ENCODE data around the gene PRRG1. TPM values are rescaled to one million over a fixed set of nuclear protein-coding genes. Genes with fewer than 3 reads are reported as not detected.
"Not testable (repeated sequence)": the region's sequence is repeated elsewhere in the genome, so short reads cannot be mapped to it uniquely, and the experiment has no call there.

The PRRG1 gene
- total RNA-seq, 1 donor from 2014 or later = 11.0 TPM

DNA sequence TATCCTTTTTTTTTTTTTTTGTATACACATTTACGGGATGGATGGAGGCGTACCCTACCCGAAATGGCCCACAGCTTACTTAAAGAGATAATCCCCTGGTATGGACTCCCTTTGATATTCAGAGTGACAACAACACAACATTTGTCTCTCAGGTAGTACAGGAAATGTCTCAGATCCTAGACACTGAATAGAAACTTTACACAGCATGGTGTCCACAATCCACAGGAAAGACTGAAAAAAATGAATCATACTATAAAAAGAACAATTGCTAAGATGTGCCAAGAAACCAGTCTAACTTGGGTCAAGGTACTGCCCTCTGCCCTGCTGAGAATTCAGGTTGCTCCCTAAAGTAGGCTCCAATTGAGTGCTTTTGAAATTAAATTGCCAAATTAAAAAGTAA lies 121.5 kb downstream of the PRRG1 start:
- no peak for DNase-seq (ENCODE audit: low spot score)

DNA sequence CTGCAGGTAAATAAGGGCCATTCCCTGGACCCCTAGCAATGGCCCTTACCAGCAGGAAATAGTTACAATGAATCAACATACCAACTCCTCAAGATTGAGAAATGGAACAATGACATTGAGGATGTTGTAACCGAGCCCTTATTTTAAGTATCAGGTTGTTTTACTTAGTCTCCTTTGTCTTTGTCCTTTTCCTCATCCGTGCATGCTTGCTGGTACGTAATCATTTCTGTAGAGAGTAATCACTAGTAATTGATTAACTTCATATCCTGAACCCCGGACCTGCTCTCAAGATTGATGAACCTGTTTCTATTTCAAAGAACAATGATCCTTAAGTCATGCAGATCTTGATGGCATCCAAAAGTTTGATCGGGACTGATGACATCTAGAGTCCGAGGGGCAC lies 123.7 kb downstream of the PRRG1 start:
- no peak for DNase-seq (ENCODE audit: low spot score)

DNA sequence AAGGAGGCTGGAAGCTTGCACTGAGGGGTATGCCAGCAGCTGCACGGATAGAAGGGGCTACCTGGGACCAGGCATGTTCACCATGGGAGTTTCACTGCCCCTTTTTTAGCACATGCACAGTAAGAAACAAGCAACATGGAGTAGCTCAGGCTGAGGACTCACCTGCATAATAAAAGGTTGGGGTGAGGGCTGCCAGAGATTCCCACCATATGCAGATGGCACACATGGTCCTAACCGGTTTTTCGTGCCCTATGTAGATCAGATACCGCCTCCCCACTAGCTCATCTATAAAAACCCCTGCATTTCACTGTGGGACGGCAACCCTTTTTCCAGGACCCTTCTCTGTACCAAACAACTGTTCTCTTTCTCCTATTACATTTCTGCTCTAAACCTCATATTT lies 125.3 kb downstream of the PRRG1 start:
- no peak for DNase-seq (ENCODE audit: low spot score)

DNA sequence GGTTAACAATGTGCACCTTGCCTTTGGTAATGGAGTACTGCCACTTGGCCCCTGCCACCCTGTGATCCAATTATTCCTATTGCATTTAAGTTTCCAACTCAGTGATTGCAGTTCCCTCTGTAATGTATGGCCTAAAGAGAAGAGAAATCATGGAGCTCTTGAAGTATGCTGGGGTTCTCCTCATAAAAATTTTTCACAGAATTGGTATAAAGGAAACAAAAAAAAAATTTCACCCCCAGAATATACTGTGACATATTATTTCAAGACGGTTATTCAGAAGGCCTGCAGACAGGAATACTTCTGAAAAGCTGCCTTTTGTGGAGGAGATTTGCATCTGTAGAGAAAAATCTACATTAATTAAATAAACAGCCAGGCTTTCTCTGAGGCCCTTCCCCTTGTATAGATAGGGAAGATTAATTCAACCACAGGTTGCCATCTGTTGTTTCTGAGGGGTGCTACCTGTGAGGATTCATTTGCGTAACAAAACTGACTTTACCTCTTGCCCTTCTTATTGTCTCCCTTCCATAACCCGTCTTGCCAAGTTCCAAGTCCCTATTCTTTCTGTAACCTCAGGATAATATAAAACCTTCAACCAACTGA lies 127.5 kb downstream of the PRRG1 start:
- DNase-seq (ENCODE audit: low spot score) = no peak

DNA sequence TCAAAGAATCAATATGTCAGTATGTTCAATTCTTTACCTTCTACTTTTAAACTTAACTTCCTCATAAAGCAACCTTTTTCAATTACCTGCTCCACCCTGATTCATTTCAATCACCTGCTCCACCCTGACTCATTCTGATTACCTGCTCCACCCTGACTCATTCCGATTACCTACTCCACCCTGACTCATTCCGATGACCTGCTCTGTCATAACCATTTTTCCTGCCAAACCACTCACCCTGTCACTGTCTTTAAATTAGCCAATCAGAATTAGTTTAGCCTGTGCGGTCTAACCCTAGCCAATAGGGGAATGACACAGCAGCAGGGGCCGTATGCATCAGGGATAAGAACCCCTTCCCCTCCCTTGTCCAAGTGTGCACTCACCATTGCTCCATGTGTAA lies 135.2 kb downstream of the PRRG1 start:
- DNase-seq (ENCODE audit: low spot score) = not testable (repeated sequence)

DNA sequence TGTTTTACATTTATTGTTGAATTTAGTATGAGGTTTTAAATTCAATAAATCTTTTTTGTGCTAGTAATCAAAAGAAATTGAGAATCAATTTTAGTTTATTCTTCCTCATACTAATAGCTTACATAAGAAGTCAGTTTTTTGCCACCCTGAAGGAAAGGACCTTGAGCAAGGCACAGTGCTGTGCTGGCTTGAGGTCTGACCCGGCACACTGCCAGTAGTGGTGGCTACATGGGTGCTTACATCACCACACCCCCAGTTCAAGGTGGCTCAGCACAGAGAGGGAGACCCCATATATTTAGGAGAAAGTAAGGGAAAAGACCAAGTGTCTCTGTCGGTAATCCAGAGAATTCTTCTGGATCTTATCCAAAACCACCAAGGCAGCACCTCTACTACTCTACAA lies 136.3 kb downstream of the PRRG1 start:
- no peak for DNase-seq (ENCODE audit: low spot score)

DNA sequence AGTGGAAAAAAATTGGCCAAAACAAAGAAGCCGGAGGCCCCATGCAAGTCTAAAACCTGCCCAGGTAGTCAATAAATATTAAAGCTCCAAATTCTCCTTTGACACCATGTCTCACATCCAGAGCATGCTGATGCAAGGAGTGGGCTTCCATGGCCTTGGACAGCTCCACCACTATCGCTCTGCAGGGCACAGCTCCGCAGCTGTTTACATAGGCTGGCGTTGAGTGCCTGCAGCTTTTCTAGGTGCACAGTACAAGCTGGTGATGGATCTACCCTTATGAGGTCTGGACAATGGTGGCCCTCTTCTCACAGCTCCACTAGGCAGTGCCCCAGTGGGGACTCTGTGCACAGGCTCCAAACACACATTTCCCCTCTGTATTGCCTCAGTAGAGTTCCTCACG lies 138.1 kb downstream of the PRRG1 start:
- no peak for DNase-seq (ENCODE audit: low spot score)

DNA sequence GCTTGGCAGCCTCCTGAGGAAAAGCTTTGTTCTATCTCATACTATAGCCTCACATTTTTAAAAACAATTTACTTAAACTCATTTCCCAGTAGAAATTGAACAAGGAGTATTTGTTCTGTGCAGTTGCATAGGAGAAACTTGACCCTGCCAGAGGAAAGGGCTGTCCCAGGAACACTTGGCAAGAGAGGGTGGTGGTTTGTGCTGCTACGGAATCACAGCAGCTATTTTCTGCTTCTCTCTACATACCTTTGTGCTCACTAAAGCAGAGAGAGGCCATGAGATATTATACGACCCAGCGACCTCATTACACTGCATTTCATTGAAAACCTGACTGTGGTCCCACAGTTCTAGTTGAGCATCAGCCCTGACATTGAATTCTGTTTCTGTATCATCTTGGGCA lies 139.2 kb downstream of the PRRG1 start:
- DNase-seq (ENCODE audit: low spot score) = no peak

DNA sequence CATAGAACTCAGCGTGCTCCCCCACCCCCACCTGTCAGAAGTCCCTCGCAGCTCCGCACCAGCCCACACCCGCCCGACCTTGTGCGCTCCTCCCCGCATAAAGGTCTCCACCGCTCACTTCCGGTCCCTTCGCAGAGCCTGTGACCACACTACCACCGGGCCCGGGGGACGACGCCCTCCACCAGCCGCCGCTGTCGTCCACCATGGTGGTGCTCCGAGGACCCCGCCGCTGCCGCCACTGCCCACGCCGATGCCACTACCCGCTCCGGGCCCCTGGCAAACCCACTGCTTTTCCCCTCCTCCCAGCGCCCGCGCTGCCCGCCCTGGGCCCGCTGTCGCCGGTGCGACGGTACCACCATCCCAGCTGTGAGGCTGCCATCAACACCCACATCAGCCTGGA lies 142.5 kb downstream of the PRRG1 start:
- DNase-seq (ENCODE audit: low spot score) = no peak

DNA sequence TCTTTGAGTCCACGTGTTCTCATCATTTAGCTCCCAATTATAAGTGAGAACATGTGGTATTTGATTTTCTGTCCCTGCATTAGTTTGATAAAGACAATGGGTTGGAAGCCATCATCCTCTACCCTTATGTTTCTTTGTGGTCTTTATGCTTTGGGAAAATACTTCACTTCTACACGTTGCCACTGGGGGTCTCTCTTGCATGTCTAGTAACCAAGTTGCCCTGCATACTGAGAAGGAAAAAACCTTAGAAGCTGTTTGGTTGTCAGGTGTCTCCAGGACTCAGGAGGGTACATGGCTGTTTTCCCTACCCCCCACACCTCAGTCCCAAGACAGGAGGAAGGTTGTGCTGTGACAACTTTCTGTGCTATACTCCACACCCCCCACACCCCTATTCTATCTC lies 146.6 kb downstream of the PRRG1 start:
- not testable (repeated sequence) for DNase-seq (ENCODE audit: low spot score)

DNA sequence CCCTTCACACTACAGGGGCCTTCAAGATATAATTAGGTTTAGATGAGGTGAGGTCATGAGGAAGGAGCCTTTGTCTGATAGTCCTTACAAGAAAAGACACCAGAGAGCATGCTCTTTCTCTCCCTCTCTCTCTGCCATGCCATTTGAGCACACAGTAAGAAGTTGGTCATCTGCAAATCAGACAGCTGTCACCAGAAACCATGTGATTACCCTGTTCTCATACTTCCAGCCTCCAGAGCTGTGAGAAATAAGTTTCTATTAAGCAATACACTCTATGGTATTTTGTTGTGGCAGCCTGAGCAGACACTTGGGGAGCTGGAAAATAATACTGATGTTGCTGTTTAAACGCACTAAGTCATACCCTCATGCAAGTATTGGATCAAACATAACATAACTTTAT lies 148.0 kb downstream of the PRRG1 start:
- DNase-seq (ENCODE audit: low spot score) = not testable (repeated sequence)

DNA sequence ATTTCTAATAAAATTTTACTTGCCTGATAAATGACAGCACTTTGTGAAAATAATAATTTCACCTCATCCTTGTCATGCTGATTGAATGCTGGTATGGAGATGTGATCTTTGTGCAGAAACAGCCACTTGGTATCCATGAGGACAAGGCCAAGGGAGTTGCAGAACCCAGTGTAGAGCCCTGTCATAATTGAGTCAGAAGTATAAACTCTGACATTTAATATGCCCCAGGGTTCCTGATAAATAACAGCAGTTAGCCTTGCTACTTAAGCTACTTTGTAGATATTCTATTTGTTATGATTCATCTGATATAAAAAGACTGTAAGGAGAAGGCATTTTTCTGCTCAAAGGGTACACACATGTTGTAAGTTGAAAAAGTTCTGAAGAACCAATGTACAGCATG lies 149.2 kb downstream of the PRRG1 start:
- not testable (repeated sequence) for DNase-seq (ENCODE audit: low spot score)

DNA sequence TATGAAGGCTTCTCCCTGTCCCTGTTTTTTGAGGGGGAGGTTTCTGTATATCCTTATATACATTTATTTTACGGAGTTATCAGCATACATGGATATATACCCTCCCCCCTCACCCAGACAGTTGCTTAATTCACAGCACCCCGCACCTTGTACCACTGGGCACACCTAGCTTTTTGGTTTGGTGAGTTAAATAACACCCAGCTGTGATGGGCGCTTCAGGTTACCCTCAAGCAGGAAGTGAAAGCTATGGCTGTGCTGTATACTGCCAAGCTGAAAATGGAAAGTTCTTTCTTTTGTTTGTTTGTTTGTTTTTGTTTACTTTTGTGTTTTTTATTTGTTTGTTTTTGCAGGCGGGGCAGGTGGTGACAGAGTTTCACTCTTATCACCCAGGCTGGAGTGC lies 150.5 kb downstream of the PRRG1 start:
- not testable (repeated sequence) for DNase-seq (ENCODE audit: low spot score)

DNA sequence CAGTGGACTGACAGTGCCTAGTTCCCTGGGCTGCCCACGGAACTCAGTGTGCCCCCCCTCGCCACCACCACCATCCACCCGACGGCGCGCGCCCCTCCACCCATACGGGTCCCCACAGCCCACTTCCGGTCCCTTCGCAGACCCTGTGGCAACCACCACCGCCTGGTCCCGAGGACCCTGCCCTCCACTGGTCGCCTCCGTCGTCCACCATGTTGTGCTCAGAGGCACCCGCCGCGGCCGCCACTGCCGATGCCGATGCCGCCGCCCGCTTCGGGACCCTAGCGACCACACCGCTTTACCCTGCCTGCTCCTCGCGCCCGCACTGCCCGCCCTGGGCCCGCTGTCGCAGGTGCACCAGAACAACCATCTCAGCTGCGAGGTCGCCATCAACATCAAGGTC lies 155.8 kb downstream of the PRRG1 start:
- DNase-seq (ENCODE audit: low spot score) = no peak

Other genes starting within 250 kb of the PRRG1 start
- 1.9 TPM for gene LANCL3, start 222.3 kb downstream of the PRRG1 start, total RNA-seq